ENCODE data around the gene OBP2A.

DNA sequence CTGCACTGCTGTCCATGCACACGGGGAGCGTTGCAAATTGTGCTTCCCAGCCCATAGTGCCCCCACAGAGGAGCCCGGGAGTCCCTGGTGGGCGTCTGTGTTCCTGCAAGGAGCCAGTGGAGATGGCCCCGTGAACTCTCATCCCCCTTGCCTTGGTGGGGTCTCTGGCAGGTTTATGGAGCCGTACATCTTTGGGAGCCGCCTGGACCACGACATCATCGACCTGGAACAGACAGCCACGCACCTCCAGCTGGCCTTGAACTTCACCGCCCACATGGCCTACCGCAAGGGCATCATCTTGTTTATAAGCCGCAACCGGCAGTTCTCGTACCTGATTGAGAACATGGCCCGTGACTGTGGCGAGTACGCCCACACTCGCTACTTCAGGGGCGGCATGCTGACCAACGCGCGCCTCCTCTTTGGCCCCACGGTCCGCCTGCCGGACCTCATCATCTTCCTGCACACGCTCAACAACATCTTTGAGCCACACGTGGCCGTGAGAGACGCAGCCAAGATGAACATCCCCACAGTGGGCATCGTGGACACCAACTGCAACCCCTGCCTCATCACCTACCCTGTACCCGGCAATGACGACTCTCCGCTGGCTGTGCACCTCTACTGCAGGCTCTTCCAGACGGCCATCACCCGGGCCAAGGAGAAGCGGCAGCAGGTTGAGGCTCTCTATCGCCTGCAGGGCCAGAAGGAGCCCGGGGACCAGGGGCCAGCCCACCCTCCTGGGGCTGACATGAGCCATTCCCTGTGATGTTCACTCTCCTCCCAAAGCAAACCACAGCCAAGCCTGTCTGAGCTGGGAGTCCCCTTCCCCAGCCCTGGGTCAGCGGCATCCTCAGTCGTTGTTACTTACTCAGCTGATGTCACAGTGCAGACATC is 42.3 kb upstream of the OBP2A start:
- TF ChIP-seq, protein P1, sequence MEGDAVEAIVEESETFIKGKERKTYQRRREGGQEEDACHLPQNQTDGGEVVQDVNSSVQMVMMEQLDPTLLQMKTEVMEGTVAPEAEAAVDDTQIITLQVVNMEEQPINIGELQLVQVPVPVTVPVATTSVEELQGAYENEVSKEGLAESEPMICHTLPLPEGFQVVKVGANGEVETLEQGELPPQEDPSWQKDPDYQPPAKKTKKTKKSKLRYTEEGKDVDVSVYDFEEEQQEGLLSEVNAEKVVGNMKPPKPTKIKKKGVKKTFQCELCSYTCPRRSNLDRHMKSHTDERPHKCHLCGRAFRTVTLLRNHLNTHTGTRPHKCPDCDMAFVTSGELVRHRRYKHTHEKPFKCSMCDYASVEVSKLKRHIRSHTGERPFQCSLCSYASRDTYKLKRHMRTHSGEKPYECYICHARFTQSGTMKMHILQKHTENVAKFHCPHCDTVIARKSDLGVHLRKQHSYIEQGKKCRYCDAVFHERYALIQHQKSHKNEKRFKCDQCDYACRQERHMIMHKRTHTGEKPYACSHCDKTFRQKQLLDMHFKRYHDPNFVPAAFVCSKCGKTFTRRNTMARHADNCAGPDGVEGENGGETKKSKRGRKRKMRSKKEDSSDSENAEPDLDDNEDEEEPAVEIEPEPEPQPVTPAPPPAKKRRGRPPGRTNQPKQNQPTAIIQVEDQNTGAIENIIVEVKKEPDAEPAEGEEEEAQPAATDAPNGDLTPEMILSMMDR (IDR thresholded peaks at IDR 0.05): no peak
- TF ChIP-seq POLR2A (IDR thresholded peaks at IDR 0.05): no peak
